ENCODE data around the gene YIF1A.
A peak's percentile ranks its signal among the peaks of the same experiment; 100 is the strongest.

YIF1A gene

GRCh38 chr11:66288671-66289547 lies at the start of gene YIF1A:
TSS of gene YIF1A (minus strand) at chr11:66289143. CDS start at chr11:66288985, 158 bp downstream.
- intact Hi-C loops (cut with DNase I), result no loop called here

GRCh38 chr11:66337103-66337899 lies 48.4 kb upstream of the YIF1A start:
- DNase-seq, result no peak
- intact Hi-C loops (cut with DNase I), result no loop called here

More at GRCh38 chr11:66288671-66289547, at the start of gene YIF1A:
- peak; percentile 98 to 100 (median 99) for DNase-seq

- intact Hi-C loops (cut with DNase I), result no loop called here
- peak; percentile 48 to 96 (median 80) for DNase-seq
Measured at GRCh38 chr11:66336234-66337102, 47.5 kb upstream of the YIF1A start, which contains the start of gene RIN1. TSS of gene RIN1 (minus strand) at chr11:66336434. CDS start at chr11:66336402, 32 bp downstream.

- intact Hi-C loops (cut with DNase I), result no loop called here
- DNase-seq, result peak in 6 of 42 donors; percentile 14 to 41 (median 33)
Measured at GRCh38 chr11:66335531-66336233, 46.7 kb upstream of the YIF1A start.

GRCh38 chr11:66334605-66335442 lies 45.9 kb upstream of the YIF1A start:
- DNase-seq, result peak in 1 of 42 donors; percentile 32

GRCh38 chr11:66333896-66334604 lies 45.1 kb upstream of the YIF1A start:
- DNase-seq, result no peak
- intact Hi-C loops (cut with DNase I), result no loop called here

More at GRCh38 chr11:66334605-66335442, 45.9 kb upstream of the YIF1A start:
- intact Hi-C loops (cut with DNase I), result no loop called here

GRCh38 chr11:66333220-66333877 lies 44.4 kb upstream of the YIF1A start:
- no peak for DNase-seq
- intact Hi-C loops (cut with DNase I), result no loop called here

- DNase-seq, result no peak
- intact Hi-C loops (cut with DNase I), result no loop called here
Measured at GRCh38 chr11:66332371-66333219, 43.7 kb upstream of the YIF1A start.

- DNase-seq, result no peak
- intact Hi-C loops (cut with DNase I), result no loop called here
Measured at GRCh38 chr11:66331542-66332370, 42.8 kb upstream of the YIF1A start.

- no peak for DNase-seq
- intact Hi-C loops (cut with DNase I), result no loop called here
Measured at GRCh38 chr11:66330931-66331330, 42.0 kb upstream of the YIF1A start.

- no peak for DNase-seq
- intact Hi-C loops (cut with DNase I), result no loop called here
Measured at GRCh38 chr11:66329165-66329673, 40.3 kb upstream of the YIF1A start.

- DNase-seq, result peak; percentile 54 to 93 (median 81)
- intact Hi-C loops (cut with DNase I), result no loop called here
Measured at GRCh38 chr11:66328302-66329144, 39.6 kb upstream of the YIF1A start.

- intact Hi-C loops (cut with DNase I), result no loop called here
- DNase-seq, result no peak
Measured at GRCh38 chr11:66328031-66328301, 39.0 kb upstream of the YIF1A start.

All from head of caudate nucleus (tissue), 42 donors.